Adrenal gland (tissue), 12 donors: Measurements from ENCODE around the gene LRCH4. TPM values are rescaled to one million over a fixed set of nuclear protein-coding genes. Genes with fewer than 3 reads are reported as not detected.

ENCODE experiments used
- DNase-seq, 7 donors: peaks; one replicate each; pipeline ENCODE4 v3.0.0-alpha.2; 2019 to 2020
- H3K27ac ChIP-seq, 5 donors: fragments of 200-600 bp; sonication (generic) in 4 of 5; 1 replicate in 3 of 5; 2 replicates in 2 of 5; pipeline versions ENCODE4 v1.5.1 to v1.8.0; 2016 to 2020; ENCODE audit warnings: mild to moderate bottlenecking in 1 of 5
- H3K27me3 ChIP-seq: fragments of 200-600 bp; 2 replicates; pipeline ENCODE4 v1.8.0; 2021
- H3K36me3 ChIP-seq, 2 donors: fragments of 200-600 bp; replicated peaks in 1 of 2; 1 replicate in 1 of 2; 2 replicates in 1 of 2; pipeline versions ENCODE4 v1.5.1 to v1.8.0; 2018 to 2022
- H3K4me1 ChIP-seq, 2 donors: fragments of 200-600 bp; replicated peaks in 1 of 2; 1 replicate in 1 of 2; 2 replicates in 1 of 2; pipeline versions ENCODE4 v1.5.1 to v1.8.0; 2018 to 2021
- H3K4me3 ChIP-seq, 4 donors: fragments of 200-600 bp; sonication (generic) in 3 of 4; one replicate each; pipeline ENCODE4 v1.5.1; 2016 to 2018
- H3K9me3 ChIP-seq, 3 donors: fragments of 200-600 bp; sonication (generic) in 1 of 3; replicated peaks in 1 of 3; 1 replicate in 2 of 3; 2 replicates in 1 of 3; pipeline versions ENCODE4 v1.5.1 to v1.8.0; 2016 to 2021
- POLR2A ChIP-seq, 2 donors: fragments of 450-650 bp; IDR thresholded peaks; one replicate each; pipeline ENCODE4 v1.6.1; 2017; ENCODE audit warnings: antibody characterized with exemption in 2 of 2, mild to moderate bottlenecking in 2 of 2, moderate library complexity in 1 of 2
- WGBS, 4 donors: extraction: QIAGEN DNeasy Blood & Tissue Kit in 2 of 4; methylation state at CpG; one replicate each; pipeline versions ENCODE4 v1.1.5 to v1.1.7; 2013 to 2017; 5-methylcytosine and 5-hydroxymethylcytosine counted together
- intact Hi-C, 2 donors: fragments of 100-400 bp; cut with DNase I; formaldehyde crosslinking; loops; one replicate each; pipeline versions ENCODE4 v1.14.1 to v1.15.0; 2022 to 2023
- polyA plus RNA-seq, 3 donors: library from polyadenylated mRNA; stranded (reverse); fragments of 200-250 nt in 2 of 3; fragments of 350-450 nt in 1 of 3; fragmentation: Illumina TruSeq in 1 of 3; extraction: RNeasy Lipid Tissue Mini Kit (QIAGEN cat#74804) in 1 of 3; gene quantifications; one replicate each; pipeline ENCODE4 v1.2.3, GENCODE V29; 2013 to 2014
- total RNA-seq, 9 donors: library from RNA; depleted of rRNA in 4 of 9; stranded (reverse); fragments of >200 nt in 4 of 9; fragments of 120-200 nt in 1 of 9; fragmentation: NEBNext Ultra II Directional in 1 of 9; extraction: Animal tissue kit (Norgen Biotek cat#: 25700) in 1 of 9; gene quantifications; one replicate each; pipeline versions ENCODE4 v1.1.0 to v1.2.4, GENCODE V29; 2013 to 2023
- TF ChIP-seq, protein P1 (sequence below), 6 experiments: fragments of 450-650 bp in 4 of 6; fragments of 200-600 bp in 2 of 6; sonication (generic) in 1 of 6; IDR thresholded peaks; 1 replicate in 5 of 6; 2 replicates in 1 of 6; pipeline versions ENCODE4 v1.5.1 to v1.8.0; 2016 to 2021; ENCODE audit warnings: antibody characterized with exemption in 6 of 6, mild to moderate bottlenecking in 2 of 6, moderate library complexity in 1 of 6
- donor health status: healthy with polysubstance abuse.
- donor health status: Bipolar disorder and iron deficiency.
- donor health status: DM: yes; HTN: yes; CAD: no.
- donor health status: DM: no; HTN: no; CAD: no.
- donor health status: DM: no; HTN: no; CAD: no.
- donor health status: DM: yes; HTN: yes; CAD: no.

Gene LRCH4
- total and polyA plus RNA-seq, 12 donors = 10.4 to 235 (median 59.8) TPM

- DNase-seq = peak in 1 of 7 donors; percentile 68
Observed at GRCh38 chr7:100546926-100547800, 38.8 kb downstream of the LRCH4 start.

DNA sequence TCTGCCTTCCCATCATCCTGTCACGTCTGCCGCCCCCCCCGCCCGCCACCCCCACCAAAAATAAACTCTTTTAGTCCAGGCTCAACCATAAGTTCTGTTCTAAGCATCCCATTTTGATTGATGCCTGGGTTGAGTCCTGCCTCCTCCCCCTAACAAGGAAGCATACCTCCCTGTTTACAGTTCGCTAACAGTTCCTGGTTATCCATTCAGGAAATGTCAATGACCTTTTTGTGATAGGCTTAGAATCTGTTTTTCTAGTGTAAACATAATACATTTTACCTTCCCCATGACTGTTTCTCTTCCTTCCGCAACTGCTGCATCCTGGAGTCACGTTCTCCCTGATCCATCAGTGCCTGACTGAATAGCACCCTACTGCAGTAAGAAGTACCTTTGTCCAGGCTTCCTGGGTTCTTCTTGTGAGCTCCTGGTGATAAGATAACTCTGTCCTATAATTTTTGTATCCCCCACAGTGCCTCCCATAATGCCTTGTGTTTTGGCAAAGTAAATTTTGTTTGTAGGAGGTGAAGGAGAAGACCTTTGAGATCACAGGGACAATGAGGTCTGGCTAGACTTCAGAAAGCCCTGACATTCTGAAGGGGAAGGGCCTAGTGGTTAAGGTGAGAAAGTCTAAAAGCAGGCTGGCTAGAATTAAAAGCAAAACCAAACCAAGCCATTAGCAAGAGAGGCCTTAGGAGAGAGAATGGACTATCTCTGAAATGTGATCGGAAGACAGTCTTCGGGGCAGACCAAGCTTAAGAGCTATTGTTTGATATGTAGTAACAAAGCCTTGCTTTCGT is 39.6 kb downstream of the LRCH4 start:
- 14 to 29% (median 23%) methylated on average over 10 of the region's 10 CpGs for WGBS, 4 donors
- Histone ChIP-seq H3K4me3 (peak overlapping the region in 1 of 4 donors; percentile 30), H3K27ac (peak overlapping the region; percentile 88 to 99 (median 93)), H3K9me3 (no peaks in the 10 kb centered on the region), H3K4me1 (peaks cover 69 to 78% of the 10 kb centered on the region in 2 donors), H3K27me3 (no peaks in the 10 kb centered on the region), H3K36me3 (peaks cover 0 to 25% of the 10 kb centered on the region in 2 donors)
- DNase-seq = peak in 2 of 7 donors; percentile 55 to 62
- TF ChIP-seq, protein P1, sequence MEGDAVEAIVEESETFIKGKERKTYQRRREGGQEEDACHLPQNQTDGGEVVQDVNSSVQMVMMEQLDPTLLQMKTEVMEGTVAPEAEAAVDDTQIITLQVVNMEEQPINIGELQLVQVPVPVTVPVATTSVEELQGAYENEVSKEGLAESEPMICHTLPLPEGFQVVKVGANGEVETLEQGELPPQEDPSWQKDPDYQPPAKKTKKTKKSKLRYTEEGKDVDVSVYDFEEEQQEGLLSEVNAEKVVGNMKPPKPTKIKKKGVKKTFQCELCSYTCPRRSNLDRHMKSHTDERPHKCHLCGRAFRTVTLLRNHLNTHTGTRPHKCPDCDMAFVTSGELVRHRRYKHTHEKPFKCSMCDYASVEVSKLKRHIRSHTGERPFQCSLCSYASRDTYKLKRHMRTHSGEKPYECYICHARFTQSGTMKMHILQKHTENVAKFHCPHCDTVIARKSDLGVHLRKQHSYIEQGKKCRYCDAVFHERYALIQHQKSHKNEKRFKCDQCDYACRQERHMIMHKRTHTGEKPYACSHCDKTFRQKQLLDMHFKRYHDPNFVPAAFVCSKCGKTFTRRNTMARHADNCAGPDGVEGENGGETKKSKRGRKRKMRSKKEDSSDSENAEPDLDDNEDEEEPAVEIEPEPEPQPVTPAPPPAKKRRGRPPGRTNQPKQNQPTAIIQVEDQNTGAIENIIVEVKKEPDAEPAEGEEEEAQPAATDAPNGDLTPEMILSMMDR (IDR thresholded peaks at IDR 0.05) = no peak
- TF ChIP-seq POLR2A (IDR thresholded peaks at IDR 0.05) = no peak
- intact Hi-C loops = no loop called here

More at GRCh38 chr7:100546926-100547800, 38.8 kb downstream of the LRCH4 start:
- Histone ChIP-seq H3K27ac (peak overlapping the region; percentile 88 to 99 (median 93)), H3K9me3 (no peaks in the 10 kb centered on the region), H3K36me3 (peaks cover 0 to 33% of the 10 kb centered on the region in 2 donors), H3K4me1 (peaks cover 61 to 70% of the 10 kb centered on the region in 2 donors), H3K27me3 (no peaks in the 10 kb centered on the region), H3K4me3 (peak overlapping the region in 1 of 4 donors; percentile 30)
- intact Hi-C loops = no loop called here
- no peak for TF ChIP-seq POLR2A (IDR thresholded peaks at IDR 0.05)
- TF ChIP-seq, protein P1 (IDR thresholded peaks at IDR 0.05) = no peak
- WGBS, 4 donors = 34 to 44% (median 40%) methylated on average over 9 of the region's 9 CpGs

- peak; percentile 78 to 94 (median 91) for DNase-seq
- H3K4me1 ChIP-seq = peaks cover 75 to 85% of the 10 kb centered on the region in 2 donors
- WGBS, 4 donors = 8 to 37% (median 17%) methylated on average over 1 to 3 of the region's 3 CpGs
- H3K27me3 ChIP-seq = no peaks in the 10 kb centered on the region
- peak overlapping the region; percentile 88 to 99 (median 93) for H3K27ac ChIP-seq
- H3K9me3 ChIP-seq = no peaks in the 10 kb centered on the region
- peak in 1 of 2 donors; percentile 55 for TF ChIP-seq POLR2A (IDR thresholded peaks at IDR 0.05)
- TF ChIP-seq, protein P1 (IDR thresholded peaks at IDR 0.05) = peak in 3 of 6 experiments; percentile 7 to 29 (median 26)
- H3K4me3 ChIP-seq = peak overlapping the region in 1 of 4 donors; percentile 30
- H3K36me3 ChIP-seq = peaks cover 0 to 17% of the 10 kb centered on the region in 2 donors
- intact Hi-C loops = loop anchor here in 1 of 2 donors (2.0 kb wide), 1 partner anchor 13 kb away; no protein-coding TSS in a partner anchor
Observed at GRCh38 chr7:100545360-100546128, 40.4 kb downstream of the LRCH4 start.
